DMS79 (cell line): Measurements from ENCODE around the gene ITFG1.
"Not testable (repeated sequence)": the region's sequence is repeated elsewhere in the genome, so short reads cannot be mapped to it uniquely, and the experiment has no call there.

ENCODE experiments used
- DNase-seq: peaks from one replicate; lab custom pipeline; 2025; lab: John Stamatoyannopoulos, UW

Gene ITFG1

GRCh38 chr16:47473004-47473403 is 12.1 kb upstream of the ITFG1 start:
- DNase-seq = not testable (repeated sequence)

GRCh38 chr16:47470810-47471209 is 9.9 kb upstream of the ITFG1 start:
- no peak for DNase-seq

GRCh38 chr16:47470211-47470610 is 9.3 kb upstream of the ITFG1 start:
- no peak for DNase-seq

GRCh38 chr16:47469227-47469626 is 8.4 kb upstream of the ITFG1 start:
- no peak for DNase-seq

DNA sequence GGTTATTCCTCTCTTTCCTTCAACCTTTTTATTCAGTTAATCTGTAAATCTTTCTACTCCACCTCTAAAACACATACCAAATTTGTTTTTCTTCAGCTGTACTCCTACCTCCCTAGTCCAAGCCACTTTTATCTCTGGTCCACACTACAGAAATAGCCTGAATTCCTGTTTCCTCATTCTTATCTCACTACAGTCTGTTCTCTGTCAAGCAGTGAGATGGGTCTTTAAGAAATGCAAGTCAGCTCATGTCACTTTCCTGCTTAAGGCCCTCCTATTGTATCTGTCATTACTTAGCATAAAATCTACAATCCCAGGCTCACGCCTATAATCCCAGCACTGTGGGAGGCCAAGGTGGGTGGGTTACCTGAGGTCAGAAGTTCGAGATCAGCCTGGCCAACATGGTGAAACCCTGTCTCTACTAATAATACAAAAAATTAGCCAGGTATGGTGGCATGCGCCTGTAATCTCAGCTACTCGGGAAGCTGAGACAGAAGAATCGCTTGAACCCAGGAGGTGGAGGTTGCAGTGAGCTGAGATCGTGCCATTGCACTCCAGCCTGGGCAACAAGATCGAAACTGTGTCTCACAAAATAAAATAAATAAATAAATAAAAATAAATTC is 7.3 kb upstream of the ITFG1 start:
- DNase-seq = not testable (repeated sequence)

DNA sequence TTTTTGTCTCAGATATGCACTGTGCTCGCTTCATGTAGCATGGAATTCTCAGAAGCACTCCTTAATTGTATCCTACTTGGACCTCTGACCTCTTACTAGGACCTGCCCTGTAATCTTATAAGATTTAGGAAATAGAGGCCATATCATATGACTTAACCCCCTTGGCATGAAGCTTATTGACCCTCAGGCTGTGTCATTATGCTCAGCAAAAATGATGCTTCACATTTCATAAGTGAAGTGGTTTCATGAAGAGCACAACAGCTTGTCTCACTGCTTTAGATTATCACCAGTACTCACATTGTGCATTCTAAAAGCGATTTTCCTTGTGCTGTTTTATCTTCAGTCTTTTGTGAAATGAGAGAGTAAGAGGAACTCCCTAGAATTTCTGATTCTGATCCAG is 6.6 kb upstream of the ITFG1 start:
- DNase-seq = no peak

GRCh38 chr16:47465919-47466630 is 5.2 kb upstream of the ITFG1 start:
- no peak for DNase-seq

DNA sequence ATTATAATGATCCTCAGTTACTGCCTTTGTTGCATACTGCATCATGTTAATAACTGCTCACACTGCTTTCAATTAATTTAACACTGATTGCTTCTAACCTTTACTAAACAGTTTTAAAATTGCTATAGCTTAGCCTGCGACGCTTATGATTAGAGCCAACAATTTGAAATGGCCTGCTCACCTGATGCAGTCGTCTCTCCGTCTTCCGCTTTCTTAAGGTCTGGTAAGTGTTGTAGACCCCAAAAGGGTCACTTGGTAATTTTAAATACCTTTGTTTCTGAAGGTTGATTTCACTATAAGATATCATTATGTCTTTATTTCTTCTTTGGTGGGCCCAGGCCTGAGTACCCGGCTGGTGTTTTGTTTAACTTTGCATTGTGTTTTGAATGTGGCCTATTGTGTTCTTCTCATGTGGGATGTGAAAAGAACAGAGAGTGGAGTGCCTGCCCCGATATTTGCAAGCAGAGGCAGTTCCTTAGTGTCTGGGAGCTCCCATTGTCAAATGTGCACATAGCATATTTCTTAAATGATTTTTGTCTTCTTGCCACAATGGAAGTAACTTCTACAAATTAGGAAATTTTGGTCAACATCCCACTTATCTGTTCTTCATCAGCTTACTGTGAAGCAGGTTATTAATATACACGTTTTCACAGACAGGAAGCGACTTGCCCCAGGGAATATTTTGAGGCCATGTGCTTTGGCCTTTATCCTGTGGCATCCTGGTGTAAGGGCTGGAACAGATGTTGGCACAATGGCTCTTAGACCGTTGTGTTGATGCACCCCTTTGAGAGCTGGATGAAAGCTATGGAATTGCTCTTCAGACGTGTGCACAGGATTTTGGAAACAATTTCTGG is 3.1 kb upstream of the ITFG1 start:
- DNase-seq = no peak

DNA sequence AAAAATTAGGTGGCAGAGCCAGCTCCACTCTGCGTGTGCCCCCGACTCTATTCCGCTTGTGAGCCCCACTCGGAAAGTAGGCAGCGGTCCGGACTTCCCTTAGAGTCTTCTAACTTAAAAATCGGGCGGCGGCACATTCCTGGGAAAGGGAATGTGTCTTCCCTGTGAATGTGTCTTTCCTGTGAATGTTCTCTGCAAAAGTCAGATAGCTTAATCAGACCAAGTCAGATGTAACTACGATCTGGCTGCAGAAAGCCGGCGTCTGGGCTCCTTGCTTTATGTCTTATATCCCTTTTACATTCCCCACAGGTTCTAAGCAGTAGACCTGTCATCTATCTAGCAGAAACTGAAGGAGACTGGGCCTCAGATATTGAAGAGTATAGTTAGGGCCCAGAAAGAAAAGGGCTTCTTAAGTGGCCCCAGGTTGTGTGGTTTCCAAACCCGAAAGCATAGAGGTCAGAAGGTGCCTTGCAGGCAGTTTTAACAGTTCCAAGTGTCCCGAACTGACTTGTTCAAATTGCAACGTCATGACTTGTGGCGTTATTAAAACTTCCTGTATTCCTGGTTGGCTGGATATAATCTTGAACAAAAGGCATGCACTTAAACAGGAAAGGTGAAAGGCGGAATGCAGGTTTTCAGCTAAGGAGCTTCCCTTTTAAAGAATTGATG is 869 bp upstream of the ITFG1 start:
- peak; percentile 7 for DNase-seq

DNA sequence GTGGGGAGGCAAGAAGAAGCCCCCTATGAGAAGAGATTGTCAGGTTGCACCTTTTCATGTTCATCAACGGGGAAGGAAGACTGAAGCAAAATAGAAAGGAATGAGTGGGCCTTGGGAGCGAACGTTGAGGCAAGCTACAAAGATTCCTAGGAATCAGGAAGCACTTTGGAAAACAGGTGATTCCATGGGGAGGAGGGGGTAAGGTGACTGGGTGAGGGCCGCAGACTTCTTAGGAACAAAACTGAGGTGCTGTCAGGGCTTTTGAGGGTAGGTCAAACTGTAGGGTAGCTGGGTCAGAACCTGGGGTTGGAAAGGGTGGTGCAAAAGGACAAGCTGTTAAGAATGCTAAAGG is 528 bp downstream of the ITFG1 start:
- no peak for DNase-seq

DNA sequence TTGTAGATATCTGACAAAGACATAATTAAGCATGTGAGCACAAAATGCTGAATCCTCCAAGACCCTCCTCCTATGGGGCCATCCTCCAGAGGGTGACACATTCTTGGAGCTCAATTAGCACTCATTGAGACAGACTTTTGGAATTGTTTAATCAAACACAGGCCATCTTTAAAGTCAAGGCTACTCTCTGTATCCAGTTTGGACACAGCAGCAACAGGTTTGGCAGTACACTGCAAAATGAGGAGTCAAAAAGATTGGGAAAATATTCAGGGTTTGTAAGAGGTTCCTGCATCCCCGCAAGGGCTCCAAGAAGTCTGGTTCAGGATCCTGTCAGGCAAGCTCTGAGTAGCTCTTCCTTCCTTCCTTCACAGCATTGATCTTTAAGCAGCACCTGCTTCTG is 1.3 kb downstream of the ITFG1 start:
- no peak for DNase-seq

DNA sequence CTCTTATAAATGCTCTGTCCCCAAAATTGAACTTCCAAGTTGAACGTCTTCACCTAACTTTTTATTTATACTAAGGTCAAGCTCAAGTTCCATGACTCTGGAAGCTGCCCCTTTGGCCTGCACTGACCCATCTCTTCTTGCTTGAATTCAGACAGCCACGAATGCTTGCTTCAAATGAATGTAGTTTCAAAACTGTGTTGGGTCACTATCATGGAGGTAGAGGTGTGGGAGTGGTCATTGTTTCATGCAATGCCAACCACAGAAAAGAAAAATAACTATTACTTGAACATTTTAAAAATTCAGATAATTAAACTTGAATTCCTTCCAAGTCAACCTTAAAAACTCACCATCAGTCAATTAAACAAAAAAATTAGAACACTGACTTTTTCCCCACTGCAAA is 2.5 kb downstream of the ITFG1 start:
- no peak for DNase-seq

GRCh38 chr16:47449788-47450187 is 11.1 kb downstream of the ITFG1 start:
- DNase-seq = no peak

DNA sequence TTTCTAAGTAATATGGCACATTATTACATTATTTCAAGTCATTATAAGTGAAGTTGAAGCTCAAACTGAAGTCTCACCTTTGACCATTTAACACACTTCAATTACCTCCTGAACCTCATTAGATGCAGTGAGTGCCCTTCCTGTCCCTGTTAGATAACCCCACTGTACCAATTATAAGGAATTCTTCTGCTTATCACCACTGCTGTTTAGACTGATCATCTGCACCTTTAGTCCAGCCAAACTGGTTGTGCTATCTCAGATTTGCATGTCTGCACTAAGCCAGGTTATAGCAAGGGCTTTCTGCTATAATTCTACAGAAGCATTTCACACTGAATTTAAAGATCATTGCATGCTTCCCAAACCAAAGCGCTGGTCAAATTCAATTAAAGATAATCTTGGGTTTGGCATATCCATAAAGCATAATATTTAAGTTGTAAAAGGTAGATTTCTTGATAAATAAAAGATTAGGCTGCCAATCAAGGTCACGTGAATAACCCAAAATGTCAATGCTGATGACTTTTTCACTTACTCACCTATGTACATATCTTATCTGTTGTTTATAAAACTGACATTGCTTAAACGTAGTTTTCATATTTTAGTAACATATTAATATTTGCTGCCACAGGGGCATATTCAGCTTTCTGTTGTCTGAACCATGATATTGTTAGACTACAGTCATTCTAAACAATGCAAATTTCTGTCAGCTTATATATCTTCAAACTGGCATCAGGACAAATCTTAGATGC is 11.9 kb downstream of the ITFG1 start:
- no peak for DNase-seq

GRCh38 chr16:47446431-47446830 is 14.4 kb downstream of the ITFG1 start:
- no peak for DNase-seq

DNA sequence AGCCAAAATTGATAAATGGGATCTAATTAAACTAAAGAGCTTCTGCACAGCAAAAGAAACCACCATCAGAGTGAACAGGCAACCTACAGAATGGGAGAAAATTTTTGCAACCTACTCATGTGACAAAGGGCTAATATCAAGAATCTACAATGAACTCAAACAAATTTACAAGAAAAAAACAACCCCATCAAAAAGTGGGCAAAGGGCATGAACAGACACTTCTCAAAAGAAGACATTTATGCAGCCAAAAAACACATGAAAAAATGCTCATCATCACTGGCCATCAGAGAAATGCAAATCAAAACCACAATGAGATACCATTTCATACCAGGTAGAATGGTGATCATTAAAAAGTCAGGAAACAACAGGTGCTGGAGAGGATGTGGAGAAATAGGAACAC is 18.0 kb downstream of the ITFG1 start:
- not testable (repeated sequence) for DNase-seq

GRCh38 chr16:47440066-47440465 is 20.8 kb downstream of the ITFG1 start:
- not testable (repeated sequence) for DNase-seq

DNA sequence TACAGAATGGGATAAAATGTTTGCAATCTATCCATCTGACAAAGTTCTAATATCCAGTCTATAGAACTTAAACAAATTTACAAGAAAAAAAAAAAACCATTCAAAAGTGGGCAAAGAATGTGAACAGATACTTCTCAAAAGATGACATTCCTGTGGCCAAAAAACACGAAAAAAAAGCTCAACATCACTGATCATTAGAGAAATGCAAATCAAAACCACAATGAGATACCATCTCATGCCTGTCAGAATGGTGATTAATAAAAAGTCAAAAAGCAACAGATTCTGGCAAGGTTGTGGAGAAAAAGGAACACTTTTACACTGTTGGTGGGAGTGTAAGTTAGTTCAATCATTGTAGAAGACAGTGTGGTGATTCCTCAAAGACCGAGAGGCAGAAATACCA is 26.6 kb downstream of the ITFG1 start:
- DNase-seq = not testable (repeated sequence)

DNA sequence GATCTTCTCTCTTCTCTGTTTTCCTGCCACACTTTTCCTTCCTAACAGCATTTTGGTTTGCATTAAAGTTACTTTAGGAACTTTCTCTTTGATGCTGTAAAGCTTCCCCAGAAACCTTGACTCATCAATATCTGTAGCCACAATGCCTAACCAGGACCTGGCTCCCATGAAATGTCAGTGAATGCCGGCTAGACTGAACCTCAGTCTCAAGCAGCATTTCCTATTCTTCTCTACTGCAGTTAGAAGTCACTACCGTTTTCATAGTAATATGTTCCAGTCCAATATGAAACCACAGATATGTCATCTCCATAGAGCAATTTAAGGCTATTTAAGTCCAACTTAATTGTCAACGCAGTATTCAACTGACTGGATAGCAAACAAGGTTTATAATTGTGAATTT is 28.9 kb downstream of the ITFG1 start:
- no peak for DNase-seq

DNA sequence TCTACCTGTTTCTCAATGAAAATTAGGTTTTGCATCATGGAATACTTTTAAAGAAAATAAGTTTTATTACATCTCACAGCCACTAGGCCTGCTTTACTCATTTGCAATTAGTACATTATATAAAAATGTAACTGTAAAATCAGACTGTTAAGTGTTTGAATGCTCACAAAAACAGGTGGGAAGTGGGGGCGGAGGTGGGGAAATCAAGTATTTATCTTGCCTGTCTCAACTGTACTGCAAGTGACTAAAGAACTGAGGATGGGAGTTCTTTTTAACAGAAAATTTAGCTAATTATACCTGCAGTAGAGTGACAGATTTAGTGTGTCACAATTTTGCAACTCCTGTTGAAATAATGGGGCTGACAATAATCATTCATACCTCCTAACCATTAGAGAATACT is 34.1 kb downstream of the ITFG1 start:
- no peak for DNase-seq

- no peak for DNase-seq
Measured at GRCh38 chr16:47424846-47425245, 36.0 kb downstream of the ITFG1 start.

- no peak for DNase-seq
Measured at GRCh38 chr16:47416869-47417268, 44.0 kb downstream of the ITFG1 start.
